ENCODE data around the gene LORICRIN.

LORICRIN gene

DNA sequence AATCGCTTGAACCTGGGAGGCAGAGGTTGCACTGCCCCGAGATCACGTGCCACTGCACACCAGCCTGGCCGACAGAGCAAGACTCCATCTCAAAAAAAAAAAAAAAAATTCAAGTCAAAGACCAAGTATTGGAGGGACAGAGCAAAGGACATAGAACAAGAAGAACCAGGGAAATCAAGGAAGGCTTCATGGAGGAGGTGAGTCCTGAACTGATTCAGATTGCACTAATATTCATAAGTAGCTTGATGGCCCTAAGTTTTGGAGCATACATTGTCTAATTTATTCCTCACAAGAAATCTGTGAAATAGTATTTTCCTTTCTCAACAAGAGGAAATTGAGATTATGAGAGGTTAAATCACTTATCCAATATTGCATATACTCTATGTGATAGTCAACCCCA is 46.0 kb upstream of the LORICRIN start (continued):
- TF ChIP-seq ZBTB11 (tag by site-specific recombination; conservative IDR thresholded peaks at IDR 0.05; ENCODE audit: low read depth) (no peak), ZBTB26 (tag by site-specific recombination; optimal IDR thresholded peaks at IDR 0.05) (no peak), ZNF391 (tag by site-specific recombination; IDR thresholded peaks at IDR 0.05; ENCODE audit: borderline replicate concordance, low read depth) (no peak), ZSCAN30 (tag by site-specific recombination; IDR thresholded peaks at IDR 0.05) (no peak)

- no peaks in the 10 kb centered on the region for H3K36me3 ChIP-seq (ENCODE audit: control insufficient read depth in 2 of 2, insufficient read depth in 1 of 2, low read length in 2 of 2)
- TF ChIP-seq SP3 (tag by site-specific recombination; IDR thresholded peaks at IDR 0.05): no peak
- no peak for TF ChIP-seq ZSCAN5A (tag by site-specific recombination; IDR thresholded peaks at IDR 0.05)
- no peak for TF ChIP-seq PBX3 (CRISPR knock-in tag; IDR thresholded peaks at IDR 0.05)
- TF ChIP-seq ZNF10 (tag by site-specific recombination; IDR thresholded peaks at IDR 0.05): no peak
- no peak for TF ChIP-seq ZXDB (tag by site-specific recombination; IDR thresholded peaks at IDR 0.05)
- no peak for TF ChIP-seq ZFP69B (tag by site-specific recombination; IDR thresholded peaks at IDR 0.05)
- TF ChIP-seq ZBTB1 (tag by site-specific recombination; IDR thresholded peaks at IDR 0.05): no peak
- no peak for TF ChIP-seq ZNF600 (tag by site-specific recombination; IDR thresholded peaks at IDR 0.05)
- no peak for TF ChIP-seq ZNF157 (tag by site-specific recombination; IDR thresholded peaks at IDR 0.05)
- TF ChIP-seq ZNF843 (tag by site-specific recombination; IDR thresholded peaks at IDR 0.05): no peak
- TF ChIP-seq, protein P1, sequence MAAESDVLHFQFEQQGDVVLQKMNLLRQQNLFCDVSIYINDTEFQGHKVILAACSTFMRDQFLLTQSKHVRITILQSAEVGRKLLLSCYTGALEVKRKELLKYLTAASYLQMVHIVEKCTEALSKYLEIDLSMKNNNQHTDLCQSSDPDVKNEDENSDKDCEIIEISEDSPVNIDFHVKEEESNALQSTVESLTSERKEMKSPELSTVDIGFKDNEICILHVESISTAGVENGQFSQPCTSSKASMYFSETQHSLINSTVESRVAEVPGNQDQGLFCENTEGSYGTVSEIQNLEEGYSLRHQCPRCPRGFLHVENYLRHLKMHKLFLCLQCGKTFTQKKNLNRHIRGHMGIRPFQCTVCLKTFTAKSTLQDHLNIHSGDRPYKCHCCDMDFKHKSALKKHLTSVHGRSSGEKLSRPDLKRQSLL (tag by site-specific recombination; IDR thresholded peaks at IDR 0.05): no peak
- no peak for TF ChIP-seq ZNF624 (tag by site-specific recombination; IDR thresholded peaks at IDR 0.05)
- TF ChIP-seq, protein P2, sequence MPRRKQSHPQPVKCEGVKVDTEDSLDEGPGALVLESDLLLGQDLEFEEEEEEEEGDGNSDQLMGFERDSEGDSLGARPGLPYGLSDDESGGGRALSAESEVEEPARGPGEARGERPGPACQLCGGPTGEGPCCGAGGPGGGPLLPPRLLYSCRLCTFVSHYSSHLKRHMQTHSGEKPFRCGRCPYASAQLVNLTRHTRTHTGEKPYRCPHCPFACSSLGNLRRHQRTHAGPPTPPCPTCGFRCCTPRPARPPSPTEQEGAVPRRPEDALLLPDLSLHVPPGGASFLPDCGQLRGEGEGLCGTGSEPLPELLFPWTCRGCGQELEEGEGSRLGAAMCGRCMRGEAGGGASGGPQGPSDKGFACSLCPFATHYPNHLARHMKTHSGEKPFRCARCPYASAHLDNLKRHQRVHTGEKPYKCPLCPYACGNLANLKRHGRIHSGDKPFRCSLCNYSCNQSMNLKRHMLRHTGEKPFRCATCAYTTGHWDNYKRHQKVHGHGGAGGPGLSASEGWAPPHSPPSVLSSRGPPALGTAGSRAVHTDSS (tag by site-specific recombination; IDR thresholded peaks at IDR 0.05): no peak
- TF ChIP-seq ZNF398 (tag by site-specific recombination; IDR thresholded peaks at IDR 0.05): no peak
- TF ChIP-seq ZNF350 (tag by site-specific recombination; IDR thresholded peaks at IDR 0.05): no peak
- TF ChIP-seq ZBTB21 (tag by site-specific recombination; IDR thresholded peaks at IDR 0.05): no peak
- H3K27ac ChIP-seq (ENCODE audit: extremely low read depth, low read depth, low read length): no peak within 1 kb of the TSS
- no peaks in the 10 kb centered on the region for H3K4me1 ChIP-seq (ENCODE audit: control insufficient read depth, insufficient read depth, low read length)
- H3K4me3 ChIP-seq (ENCODE audit: low read depth, low read length): no peak within 1 kb of the TSS
- H3K9me3 ChIP-seq (ENCODE audit: control insufficient read depth, insufficient read depth, low read depth, low read length): no peaks in the 10 kb centered on the region
- ChIA-PET CTCF (interaction anchor here (1.6 kb wide), 1 partner anchor 24 kb away, joined by 5 read pairs; no protein-coding TSS in a partner anchor), POLR2A (no interaction called here)
Observed at GRCh38 chr1:153217212-153217611, 42.3 kb upstream of the LORICRIN start, which contains the start of gene PRR9. TSS of gene PRR9 (plus strand) at chr1:153217584. CDS start at chr1:153218145, 561 bp downstream.

All from HEK293 (cell line).